ENCODE measurements around the gene C19orf81. TPM values are rescaled to one million over a fixed set of nuclear protein-coding genes. Genes with fewer than 3 reads are reported as not detected.

The C19orf81 gene
- total and polyA plus RNA-seq, 12 donors: 0.61 to 7.2 (median 3.4) TPM; not detected in 2

GRCh38 chr19:50668879-50669278, 19.6 kb downstream of the C19orf81 start:
- Histone ChIP-seq H3K9me3 (no peaks in the 10 kb centered on the region), H3K4me1 (peaks cover 0 to 12% (median 5%) of the 10 kb centered on the region in 9 donors), H3K27ac (no peak overlapping the region), H3K4me3 (no peak overlapping the region), H3K36me3 (no peaks in the 10 kb centered on the region), H3K27me3 (peaks cover 3 to 95% (median 92%) of the 10 kb centered on the region in 7 donors)
- ATAC-seq: no peak
- intact Hi-C loops (cut with DNase I): no loop called here
- DNase-seq: no peak
- TF ChIP-seq, protein P1, sequence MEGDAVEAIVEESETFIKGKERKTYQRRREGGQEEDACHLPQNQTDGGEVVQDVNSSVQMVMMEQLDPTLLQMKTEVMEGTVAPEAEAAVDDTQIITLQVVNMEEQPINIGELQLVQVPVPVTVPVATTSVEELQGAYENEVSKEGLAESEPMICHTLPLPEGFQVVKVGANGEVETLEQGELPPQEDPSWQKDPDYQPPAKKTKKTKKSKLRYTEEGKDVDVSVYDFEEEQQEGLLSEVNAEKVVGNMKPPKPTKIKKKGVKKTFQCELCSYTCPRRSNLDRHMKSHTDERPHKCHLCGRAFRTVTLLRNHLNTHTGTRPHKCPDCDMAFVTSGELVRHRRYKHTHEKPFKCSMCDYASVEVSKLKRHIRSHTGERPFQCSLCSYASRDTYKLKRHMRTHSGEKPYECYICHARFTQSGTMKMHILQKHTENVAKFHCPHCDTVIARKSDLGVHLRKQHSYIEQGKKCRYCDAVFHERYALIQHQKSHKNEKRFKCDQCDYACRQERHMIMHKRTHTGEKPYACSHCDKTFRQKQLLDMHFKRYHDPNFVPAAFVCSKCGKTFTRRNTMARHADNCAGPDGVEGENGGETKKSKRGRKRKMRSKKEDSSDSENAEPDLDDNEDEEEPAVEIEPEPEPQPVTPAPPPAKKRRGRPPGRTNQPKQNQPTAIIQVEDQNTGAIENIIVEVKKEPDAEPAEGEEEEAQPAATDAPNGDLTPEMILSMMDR (IDR thresholded peaks at IDR 0.05): no peak
- 40% methylated on average over 14 to 20 of the region's 20 CpGs for whole genome bisulfite sequencing, 2 donors

- intact Hi-C loops (cut with DNase I): loop anchor here in 1 of 10 donors (5.0 kb wide), 1 partner anchor 113 kb away; no protein-coding TSS in a partner anchor
- no peak for ATAC-seq
Observed at GRCh38 chr19:50669302-50670101, 20.3 kb downstream of the C19orf81 start.

DNA sequence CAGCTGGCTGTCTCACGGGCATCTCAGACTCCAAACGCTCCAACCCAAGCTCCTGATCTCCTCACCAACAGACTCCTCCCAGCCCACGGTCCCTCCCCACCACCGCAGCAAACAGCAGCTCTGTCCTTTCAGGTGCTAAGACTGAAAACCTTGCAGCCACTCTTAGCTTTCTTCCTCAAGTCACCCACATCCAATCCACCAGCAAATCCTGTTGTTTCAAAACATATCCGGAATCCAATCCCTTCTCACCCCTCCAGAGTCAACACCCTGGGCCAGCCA, 20.8 kb downstream of the C19orf81 start:
- intact Hi-C loops (cut with DNase I): loop anchor here in 1 of 10 donors (5.0 kb wide), 1 partner anchor 112 kb away; no protein-coding TSS in a partner anchor
- Histone ChIP-seq H3K36me3 (no peaks in the 10 kb centered on the region), H3K9me3 (no peaks in the 10 kb centered on the region), H3K27ac (no peak overlapping the region), H3K27me3 (peaks cover 3 to 95% (median 82%) of the 10 kb centered on the region in 7 donors), H3K4me3 (no peak overlapping the region), H3K4me1 (peaks cover 0 to 12% (median 5%) of the 10 kb centered on the region in 9 donors)
- 29 to 31% methylated on average over 5 of the region's 5 CpGs for WGBS, 2 donors
- TF ChIP-seq, protein P1 (IDR thresholded peaks at IDR 0.05): no peak
- DNase-seq (no peak), ATAC-seq (no peak)

More at GRCh38 chr19:50669302-50670101, 20.3 kb downstream of the C19orf81 start:
- Histone ChIP-seq H3K9me3 (no peaks in the 10 kb centered on the region), H3K27me3 (peaks cover 3 to 96% (median 87%) of the 10 kb centered on the region in 7 donors), H3K4me1 (peaks cover 0 to 12% (median 5%) of the 10 kb centered on the region in 9 donors), H3K36me3 (no peaks in the 10 kb centered on the region), H3K27ac (no peak overlapping the region), H3K4me3 (no peak overlapping the region)
- WGBS, 2 donors: 42 to 44% methylated on average over 23 of the region's 23 CpGs
- TF ChIP-seq, protein P1 (IDR thresholded peaks at IDR 0.05): peak; percentile 49 to 75 (median 69)
- no peak for DNase-seq

DNA sequence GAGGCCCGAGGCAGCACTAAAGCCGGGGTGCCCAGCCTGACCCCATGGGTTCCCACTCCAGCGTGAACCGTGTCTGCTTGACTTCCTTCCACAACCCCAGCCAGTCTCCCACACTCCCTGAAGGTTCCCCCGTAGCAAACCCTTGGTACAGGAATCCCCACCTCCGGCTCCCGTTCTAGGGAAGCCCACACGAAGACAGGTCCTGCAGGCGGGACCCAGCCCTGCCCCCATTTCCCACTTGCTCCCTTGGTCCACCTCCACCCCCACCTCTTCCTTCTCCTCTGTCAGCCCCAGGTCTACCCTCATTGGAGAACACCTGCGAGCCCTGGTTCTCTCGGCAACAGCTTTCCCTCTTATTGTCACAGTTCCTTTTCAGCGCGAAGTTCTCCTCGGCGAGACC, 23.9 kb downstream of the C19orf81 start:
- TF ChIP-seq, protein P1 (IDR thresholded peaks at IDR 0.05): no peak
- intact Hi-C loops (cut with DNase I): loop anchor here in 1 of 10 donors (5.0 kb wide), 1 partner anchor 109 kb away; no protein-coding TSS in a partner anchor
- 28 to 31% methylated on average over 15 of the region's 15 CpGs for WGBS, 2 donors
- H3K27ac ChIP-seq: no peak overlapping the region
- DNase-seq (no peak), ATAC-seq (no peak)
- H3K9me3 ChIP-seq: peaks cover 0 to 9% (median 0%) of the 10 kb centered on the region in 11 donors
- H3K4me1 ChIP-seq: no peaks in the 10 kb centered on the region
- H3K4me3 ChIP-seq: no peak overlapping the region
- H3K27me3 ChIP-seq: peaks cover 0 to 85% (median 69%) of the 10 kb centered on the region in 7 donors
- H3K36me3 ChIP-seq: no peaks in the 10 kb centered on the region
